Lower lobe of right lung (tissue), 2 donors: Measurements from ENCODE around the gene SERPINB6. TPM values are rescaled to one million over a fixed set of nuclear protein-coding genes. Genes with fewer than 3 reads are reported as not detected.

Source experiments
- ATAC-seq, 2 donors: fragments of 200-7000 bp; cut with Tn5 transposase; one replicate each; pipeline ENCODE4 v1.9.1; 2020 to 2022; ENCODE audit warnings: mild to moderate bottlenecking in 2 of 2, moderate library complexity in 2 of 2
- DNase-seq: peaks from one replicate; pipeline ENCODE4 v3.0.0-alpha.2; 2020
- H3K27ac ChIP-seq: fragments of 200-600 bp; one replicate; pipeline ENCODE4 v1.8.0; 2022
- H3K27me3 ChIP-seq: fragments of 200-600 bp; one replicate; pipeline ENCODE4 v1.8.0; 2022; ENCODE audit warnings: low read depth
- H3K36me3 ChIP-seq: fragments of 200-600 bp; one replicate; pipeline ENCODE4 v1.8.0; 2022; ENCODE audit warnings: mild to moderate bottlenecking
- H3K4me1 ChIP-seq: fragments of 200-600 bp; one replicate; pipeline ENCODE4 v1.8.0; 2022
- H3K4me3 ChIP-seq: fragments of 200-600 bp; one replicate; pipeline ENCODE4 v1.8.0; 2022; ENCODE audit warnings: mild to moderate bottlenecking
- H3K9me3 ChIP-seq: fragments of 200-600 bp; one replicate; pipeline ENCODE4 v1.8.0; 2022
- intact Hi-C: fragments of 100-400 bp; cut with DNase I; formaldehyde crosslinking; loops from one replicate; pipeline ENCODE4 v1.11.0; 2022
- total RNA-seq: library from RNA; stranded (reverse); fragmentation: NEBNext Ultra II Directional; extraction: Animal tissue kit (Norgen Biotek cat#: 25700); gene quantifications from one replicate; pipeline ENCODE4 v1.2.1, GENCODE V29; 2021
- TF ChIP-seq, protein P1 (sequence below): fragments of 200-600 bp; IDR thresholded peaks from one replicate; pipeline ENCODE4 v1.8.0; 2022; ENCODE audit warnings: antibody characterized with exemption, mild to moderate bottlenecking
- donor health status: DM: no; HTN: yes; CAD: no; lungs with severe emphysema.

SERPINB6 gene
- total RNA-seq, 1 donor from 2014 or later = 160 TPM

DNA sequence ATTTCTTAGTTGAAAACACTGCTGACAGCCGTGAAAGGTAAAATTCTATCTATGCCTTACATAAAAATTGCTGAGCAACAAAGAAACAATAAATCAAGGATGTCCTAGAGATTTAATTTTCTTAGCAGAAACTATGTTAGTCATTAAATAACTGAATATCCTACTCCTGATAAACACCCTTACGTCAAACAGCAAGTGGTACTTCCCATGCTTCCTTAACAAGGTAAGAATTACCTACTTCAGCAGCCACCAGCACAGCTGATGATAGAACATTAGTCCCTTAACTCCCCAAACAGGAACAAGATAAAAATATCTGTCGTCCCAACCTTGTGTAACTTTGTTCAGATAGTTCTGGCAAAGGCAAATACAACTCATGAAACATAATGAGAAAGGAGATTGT lies 8.7 kb downstream of the SERPINB6 start:
- peaks cover 4% of the 10 kb centered on the region for H3K36me3 ChIP-seq
- no peak overlapping the region for H3K4me3 ChIP-seq
- H3K9me3 ChIP-seq = no peaks in the 10 kb centered on the region
- peaks cover 78% of the 10 kb centered on the region for H3K4me1 ChIP-seq
- DNase-seq (no peak), ATAC-seq (peak; percentile 48 to 67)
- TF ChIP-seq, protein P1, sequence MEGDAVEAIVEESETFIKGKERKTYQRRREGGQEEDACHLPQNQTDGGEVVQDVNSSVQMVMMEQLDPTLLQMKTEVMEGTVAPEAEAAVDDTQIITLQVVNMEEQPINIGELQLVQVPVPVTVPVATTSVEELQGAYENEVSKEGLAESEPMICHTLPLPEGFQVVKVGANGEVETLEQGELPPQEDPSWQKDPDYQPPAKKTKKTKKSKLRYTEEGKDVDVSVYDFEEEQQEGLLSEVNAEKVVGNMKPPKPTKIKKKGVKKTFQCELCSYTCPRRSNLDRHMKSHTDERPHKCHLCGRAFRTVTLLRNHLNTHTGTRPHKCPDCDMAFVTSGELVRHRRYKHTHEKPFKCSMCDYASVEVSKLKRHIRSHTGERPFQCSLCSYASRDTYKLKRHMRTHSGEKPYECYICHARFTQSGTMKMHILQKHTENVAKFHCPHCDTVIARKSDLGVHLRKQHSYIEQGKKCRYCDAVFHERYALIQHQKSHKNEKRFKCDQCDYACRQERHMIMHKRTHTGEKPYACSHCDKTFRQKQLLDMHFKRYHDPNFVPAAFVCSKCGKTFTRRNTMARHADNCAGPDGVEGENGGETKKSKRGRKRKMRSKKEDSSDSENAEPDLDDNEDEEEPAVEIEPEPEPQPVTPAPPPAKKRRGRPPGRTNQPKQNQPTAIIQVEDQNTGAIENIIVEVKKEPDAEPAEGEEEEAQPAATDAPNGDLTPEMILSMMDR = no peak
- intact Hi-C loops = no loop called here
- peak overlapping the region; percentile 44 for H3K27ac ChIP-seq
- no peaks in the 10 kb centered on the region for H3K27me3 ChIP-seq

DNA sequence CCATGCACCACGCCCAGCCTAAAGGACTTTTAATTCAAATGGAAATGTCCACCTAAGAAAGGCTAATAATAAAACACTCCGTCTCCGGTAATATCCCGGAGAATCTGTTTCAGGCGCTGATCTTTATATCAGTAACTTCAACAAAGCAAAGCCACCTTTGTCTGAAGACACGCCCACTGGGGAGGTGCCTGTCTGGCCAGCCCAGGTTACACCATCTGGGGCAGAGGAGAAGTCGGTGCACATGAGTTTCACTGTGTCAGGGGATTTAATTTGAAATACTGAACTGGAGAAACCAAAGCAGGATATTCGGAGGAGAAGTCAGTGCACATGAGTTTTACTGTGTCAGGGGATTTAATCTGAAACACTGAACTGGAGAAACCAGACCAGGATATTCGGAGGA lies 9.4 kb downstream of the SERPINB6 start:
- DNase-seq (peak; percentile 77), ATAC-seq (peak; percentile 67 to 80)
- intact Hi-C loops = no loop called here
- TF ChIP-seq, protein P1 = no peak
- peak overlapping the region; percentile 15 for H3K4me3 ChIP-seq
- peaks cover 8% of the 10 kb centered on the region for H3K36me3 ChIP-seq
- H3K27me3 ChIP-seq = no peaks in the 10 kb centered on the region
- H3K27ac ChIP-seq = peak overlapping the region; percentile 44
- H3K4me1 ChIP-seq = peaks cover 82% of the 10 kb centered on the region
- H3K9me3 ChIP-seq = no peaks in the 10 kb centered on the region

DNA sequence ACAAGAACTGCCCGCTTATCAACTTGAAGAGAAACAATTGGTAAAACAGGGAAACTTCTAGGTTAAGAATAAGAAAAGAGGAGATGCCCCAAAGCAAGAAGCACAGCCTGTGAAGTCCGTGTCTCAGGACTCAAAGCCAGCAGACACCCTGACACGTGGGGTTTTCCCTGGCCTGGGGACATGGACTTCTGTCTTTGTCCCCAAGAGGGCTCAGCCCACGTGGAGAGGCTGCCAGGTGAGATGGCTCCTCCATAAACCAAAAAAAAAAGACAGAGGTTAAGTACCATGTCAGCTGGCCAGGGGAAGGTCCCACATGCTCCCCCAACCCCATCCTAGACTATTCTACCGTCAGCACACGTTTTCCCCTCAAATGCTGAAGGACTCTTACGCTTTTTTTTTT lies 9.9 kb downstream of the SERPINB6 start:
- peak overlapping the region; percentile 44 for H3K27ac ChIP-seq
- intact Hi-C loops = no loop called here
- no peaks in the 10 kb centered on the region for H3K27me3 ChIP-seq
- ATAC-seq = peak in 1 of 2 donors; percentile 1
- TF ChIP-seq, protein P1 = no peak
- no peaks in the 10 kb centered on the region for H3K9me3 ChIP-seq
- H3K4me1 ChIP-seq = peaks cover 82% of the 10 kb centered on the region
- peak overlapping the region; percentile 15 for H3K4me3 ChIP-seq
- H3K36me3 ChIP-seq = peaks cover 13% of the 10 kb centered on the region
- DNase-seq = no peak

DNA sequence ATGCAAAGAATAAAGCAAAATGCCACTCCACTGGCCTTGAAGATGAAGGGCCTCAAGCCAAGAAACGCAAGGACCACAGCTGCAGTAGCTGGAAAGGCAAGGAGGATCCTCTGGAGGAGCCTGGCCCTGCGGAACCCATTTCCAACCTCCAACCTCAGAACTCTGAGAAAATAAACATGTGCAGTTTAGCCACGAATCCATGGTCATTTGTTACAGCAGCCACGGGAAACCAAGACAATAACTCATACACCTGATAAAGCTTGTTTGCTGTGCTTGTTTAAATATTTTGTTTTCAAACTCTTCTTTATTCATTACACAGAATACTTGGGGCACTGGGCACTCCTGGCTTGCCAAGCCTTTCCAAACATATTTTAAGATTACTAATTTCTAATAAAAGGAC lies 10.4 kb downstream of the SERPINB6 start:
- peaks cover 77% of the 10 kb centered on the region for H3K4me1 ChIP-seq
- DNase-seq = no peak
- H3K27me3 ChIP-seq = no peaks in the 10 kb centered on the region
- no peaks in the 10 kb centered on the region for H3K9me3 ChIP-seq
- ATAC-seq = no peak
- intact Hi-C loops = no loop called here
- TF ChIP-seq, protein P1 = no peak
- H3K36me3 ChIP-seq = peaks cover 14% of the 10 kb centered on the region
- H3K27ac ChIP-seq = peak overlapping the region; percentile 66
- no peak overlapping the region for H3K4me3 ChIP-seq

DNA sequence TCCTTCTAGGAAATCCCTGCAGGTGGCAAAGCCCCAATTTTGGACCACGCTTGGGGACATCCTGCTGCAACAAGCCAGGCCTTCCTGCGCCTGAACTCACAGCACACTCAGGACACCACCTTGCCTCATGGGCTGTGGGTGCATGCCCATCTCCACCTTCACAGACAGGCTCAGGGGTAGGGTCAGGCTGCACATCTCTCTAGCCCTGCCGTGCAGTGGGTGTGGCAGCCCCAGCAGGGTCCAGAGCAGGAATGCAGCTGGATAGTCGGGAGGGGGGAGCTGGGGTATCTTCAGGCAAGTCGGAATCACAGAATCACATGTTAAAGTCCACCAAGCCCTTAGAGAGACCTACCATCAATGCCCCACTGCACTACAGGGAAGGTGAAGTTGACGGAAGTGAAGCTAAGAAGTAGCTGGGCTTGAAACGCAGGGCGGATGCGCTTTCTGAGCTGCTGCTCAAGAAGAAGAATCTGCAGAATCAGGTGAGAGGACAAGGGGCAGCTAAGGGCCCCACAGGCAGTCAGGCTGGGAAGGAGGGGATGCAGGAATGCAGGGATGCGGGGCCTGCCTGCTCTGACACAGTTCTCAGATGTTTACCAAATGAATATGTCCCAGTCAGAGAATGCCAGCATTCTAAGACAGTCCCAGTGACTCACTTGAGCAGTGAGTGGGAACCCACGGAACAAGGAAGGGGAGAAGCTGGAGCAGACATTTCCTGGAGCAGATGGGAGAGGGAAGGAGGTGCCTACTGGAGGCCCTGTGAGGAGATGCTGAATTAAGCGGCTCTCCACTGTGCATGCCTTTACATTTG lies 11.3 kb downstream of the SERPINB6 start:
- peaks cover 73% of the 10 kb centered on the region for H3K4me1 ChIP-seq
- ATAC-seq = no peak
- H3K27me3 ChIP-seq = no peaks in the 10 kb centered on the region
- no peaks in the 10 kb centered on the region for H3K9me3 ChIP-seq
- H3K36me3 ChIP-seq = peaks cover 20% of the 10 kb centered on the region
- intact Hi-C loops = no loop called here
- no peak overlapping the region for H3K4me3 ChIP-seq
- peak overlapping the region; percentile 66 for H3K27ac ChIP-seq
- no peak for DNase-seq
- TF ChIP-seq, protein P1 = no peak
